Measurements from ENCODE around the gene PTGS1. TPM values are rescaled to one million over a fixed set of nuclear protein-coding genes. Genes with fewer than 3 reads are reported as not detected.
"Not testable (repeated sequence)": the region's sequence is repeated elsewhere in the genome, so short reads cannot be mapped to it uniquely, and the experiment has no call there.

Gene PTGS1
- total RNA-seq, 1 donor from 2014 or later = 22.9 TPM

GRCh38 chr9:122398371-122398924 is 27.6 kb downstream of the PTGS1 start:
- no peak for DNase-seq (ENCODE audit: low spot score)

- DNase-seq (ENCODE audit: low spot score) = no peak
These were observed 31.1 kb downstream of the PTGS1 start for GRCh38 chr9:122401896-122402295.

GRCh38 chr9:122402403-122402871 is 31.6 kb downstream of the PTGS1 start:
- DNase-seq (ENCODE audit: low spot score) = peak; percentile 47

GRCh38 chr9:122402874-122403273 is 32.0 kb downstream of the PTGS1 start:
- no peak for DNase-seq (ENCODE audit: low spot score)

- DNase-seq (ENCODE audit: low spot score) = no peak
These were observed 32.7 kb downstream of the PTGS1 start for GRCh38 chr9:122403381-122404000.

GRCh38 chr9:122405304-122406069 is 34.7 kb downstream of the PTGS1 start:
- DNase-seq (ENCODE audit: low spot score) = not testable (repeated sequence)

GRCh38 chr9:122406070-122406890 is 35.5 kb downstream of the PTGS1 start:
- no peak for DNase-seq (ENCODE audit: low spot score)

GRCh38 chr9:122414108-122414507 is 43.3 kb downstream of the PTGS1 start:
- DNase-seq (ENCODE audit: low spot score) = not testable (repeated sequence)

- no peak for DNase-seq (ENCODE audit: low spot score)
These were observed 47.2 kb downstream of the PTGS1 start for GRCh38 chr9:122418016-122418415.

GRCh38 chr9:122420315-122420714 is 49.5 kb downstream of the PTGS1 start:
- no peak for DNase-seq (ENCODE audit: low spot score)

GRCh38 chr9:122425087-122425486 is 54.3 kb downstream of the PTGS1 start:
- no peak for DNase-seq (ENCODE audit: low spot score)

- DNase-seq (ENCODE audit: low spot score) = no peak
These were observed 55.9 kb downstream of the PTGS1 start for GRCh38 chr9:122426723-122427122.

GRCh38 chr9:122442568-122442967 is 71.7 kb downstream of the PTGS1 start:
- DNase-seq (ENCODE audit: low spot score) = no peak

GRCh38 chr9:122444041-122444733 is 73.4 kb downstream of the PTGS1 start:
- DNase-seq (ENCODE audit: low spot score) = no peak

Other genes starting within 250 kb of the PTGS1 start
- gene NDUFA8, start 211.2 kb upstream of the PTGS1 start, total RNA-seq (ENCODE audit: insufficient read depth, low replicate concordance) = 11.6 TPM
- gene MORN5, start 211.1 kb upstream of the PTGS1 start, total RNA-seq (ENCODE audit: insufficient read depth, low replicate concordance) = 23.1 TPM
- gene LHX6, start 142.1 kb upstream of the PTGS1 start, total RNA-seq (ENCODE audit: insufficient read depth, low replicate concordance) = 0.72 TPM
- 28.6 TPM for gene RBM18, start 106.2 kb upstream of the PTGS1 start, total RNA-seq (ENCODE audit: insufficient read depth, low replicate concordance)
- 60.2 TPM for gene MRRF, start 106.1 kb upstream of the PTGS1 start, total RNA-seq (ENCODE audit: insufficient read depth, low replicate concordance)
- 1.4 TPM for gene OR1J1, start 106.9 kb downstream of the PTGS1 start, total RNA-seq (ENCODE audit: insufficient read depth, low replicate concordance)
- gene OR1J2, start 139.8 kb downstream of the PTGS1 start, total RNA-seq (ENCODE audit: insufficient read depth, low replicate concordance) = 1.2 TPM
- 2.9 TPM for gene OR1J4, start 148.1 kb downstream of the PTGS1 start, total RNA-seq (ENCODE audit: insufficient read depth, low replicate concordance)
- gene OR1N1, start 156.3 kb downstream of the PTGS1 start, total RNA-seq (ENCODE audit: insufficient read depth, low replicate concordance) = 1.2 TPM
- gene OR1N2, start 182.1 kb downstream of the PTGS1 start, total RNA-seq (ENCODE audit: insufficient read depth, low replicate concordance) = 0.72 TPM
- not detected for gene OR1L8, start 212.4 kb downstream of the PTGS1 start, total RNA-seq (ENCODE audit: insufficient read depth, low replicate concordance)
- gene OR1Q1, start 243.7 kb downstream of the PTGS1 start, total RNA-seq (ENCODE audit: insufficient read depth, low replicate concordance) = 9.6 TPM

Measured in umbilical cord (tissue), 2 donors.